ENCODE data around the gene TMBIM6.
"Not testable (repeated sequence)": the region's sequence is repeated elsewhere in the genome, so short reads cannot be mapped to it uniquely, and the experiment has no call there.

Gene TMBIM6

GRCh38 chr12:49740930-49741881, at the start of gene TMBIM6:
Gene TMBIM6, plus strand, starts transcription at chr12:49741557. Its CDS starts 10,937 bp downstream, at chr12:49752494.
- DNase-seq (ENCODE audit: low spot score) = peak; percentile 100

- no peak for DNase-seq (ENCODE audit: low spot score)
Observed at GRCh38 chr12:49692851-49693250, 48.5 kb upstream of the TMBIM6 start.

- DNase-seq (ENCODE audit: low spot score) = no peak
Observed at GRCh38 chr12:49693931-49694444, 47.4 kb upstream of the TMBIM6 start.

GRCh38 chr12:49696723-49697122, 44.6 kb upstream of the TMBIM6 start:
- DNase-seq (ENCODE audit: low spot score) = no peak

- no peak for DNase-seq (ENCODE audit: low spot score)
Observed at GRCh38 chr12:49697808-49698207, 43.5 kb upstream of the TMBIM6 start.

GRCh38 chr12:49698619-49699545, 42.5 kb upstream of the TMBIM6 start:
- peak; percentile 55 for DNase-seq (ENCODE audit: low spot score)

- no peak for DNase-seq (ENCODE audit: low spot score)
Observed at GRCh38 chr12:49702009-49702408, 39.3 kb upstream of the TMBIM6 start.

- DNase-seq (ENCODE audit: low spot score) = no peak
Observed at GRCh38 chr12:49702676-49703215, 38.6 kb upstream of the TMBIM6 start.

GRCh38 chr12:49703647-49704137, 37.7 kb upstream of the TMBIM6 start:
- peak; percentile 56 for DNase-seq (ENCODE audit: low spot score)

- DNase-seq (ENCODE audit: low spot score) = peak; percentile 48
Observed at GRCh38 chr12:49705479-49706134, 35.8 kb upstream of the TMBIM6 start.

- DNase-seq (ENCODE audit: low spot score) = peak; percentile 22
Observed at GRCh38 chr12:49706351-49707127, 34.8 kb upstream of the TMBIM6 start.

- DNase-seq (ENCODE audit: low spot score) = peak; percentile 98
Observed at GRCh38 chr12:49707128-49707811, 34.1 kb upstream of the TMBIM6 start, which contains the start of gene FMNL3. Gene FMNL3, minus strand, starts transcription at chr12:49707405. Its CDS starts 225 bp downstream, at chr12:49707180.

- DNase-seq (ENCODE audit: low spot score) = no peak
Observed at GRCh38 chr12:49707812-49708147, 33.6 kb upstream of the TMBIM6 start.

- no peak for DNase-seq (ENCODE audit: low spot score)
Observed at GRCh38 chr12:49708851-49709250, 32.5 kb upstream of the TMBIM6 start.

- not testable (repeated sequence) for DNase-seq (ENCODE audit: low spot score)
Observed at GRCh38 chr12:49713952-49714351, 27.4 kb upstream of the TMBIM6 start.

GRCh38 chr12:49716553-49716952, 24.8 kb upstream of the TMBIM6 start:
- DNase-seq (ENCODE audit: low spot score) = no peak

GRCh38 chr12:49717800-49718199, 23.6 kb upstream of the TMBIM6 start:
- DNase-seq (ENCODE audit: low spot score) = not testable (repeated sequence)

GRCh38 chr12:49720214-49720613, 21.1 kb upstream of the TMBIM6 start:
- DNase-seq (ENCODE audit: low spot score) = no peak

GRCh38 chr12:49721355-49721754, 20.0 kb upstream of the TMBIM6 start:
- not testable (repeated sequence) for DNase-seq (ENCODE audit: low spot score)

GRCh38 chr12:49728446-49728845, 12.9 kb upstream of the TMBIM6 start:
- no peak for DNase-seq (ENCODE audit: low spot score)
